ACHN (cell line): ENCODE measurements around the gene GPRC5A.

Experiments used
- DNase-seq: peaks from one replicate; pipeline ENCODE4 v3.0.0-alpha.2; 2015
- in situ Hi-C: cut with HindIII; loops from 2 replicates; pipeline ENCODE4 v1.10.0; 2017; ENCODE audit warnings: low sequenced_read_pairs, low pct_ligation_motif_present, low pct_unique_long_range_greater_than_20kb

Gene GPRC5A

DNA sequence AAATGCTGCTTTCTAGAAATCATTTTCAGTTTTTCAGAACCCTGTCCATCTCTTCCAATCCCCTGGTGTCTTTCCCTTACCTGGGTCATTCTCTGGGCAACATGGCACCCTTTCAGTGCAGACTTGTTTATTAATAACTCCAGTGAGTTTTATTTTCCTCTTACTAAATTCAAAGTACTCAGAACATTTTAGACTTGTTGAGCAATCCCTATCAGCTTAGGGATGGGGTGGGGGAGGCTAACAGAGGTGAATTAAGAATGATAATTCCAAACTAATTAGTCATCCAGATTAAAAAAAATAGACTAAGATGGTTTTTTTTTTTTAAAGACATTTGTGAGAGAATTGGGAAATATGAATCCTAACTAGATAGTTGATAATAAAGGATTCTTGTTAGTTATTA is 10.7 kb downstream of the GPRC5A start:
- peak; percentile 41 for DNase-seq
- in situ Hi-C loops: loop anchor here (25.0 kb wide), 1 partner anchor 310 kb away; no protein-coding TSS in a partner anchor

DNA sequence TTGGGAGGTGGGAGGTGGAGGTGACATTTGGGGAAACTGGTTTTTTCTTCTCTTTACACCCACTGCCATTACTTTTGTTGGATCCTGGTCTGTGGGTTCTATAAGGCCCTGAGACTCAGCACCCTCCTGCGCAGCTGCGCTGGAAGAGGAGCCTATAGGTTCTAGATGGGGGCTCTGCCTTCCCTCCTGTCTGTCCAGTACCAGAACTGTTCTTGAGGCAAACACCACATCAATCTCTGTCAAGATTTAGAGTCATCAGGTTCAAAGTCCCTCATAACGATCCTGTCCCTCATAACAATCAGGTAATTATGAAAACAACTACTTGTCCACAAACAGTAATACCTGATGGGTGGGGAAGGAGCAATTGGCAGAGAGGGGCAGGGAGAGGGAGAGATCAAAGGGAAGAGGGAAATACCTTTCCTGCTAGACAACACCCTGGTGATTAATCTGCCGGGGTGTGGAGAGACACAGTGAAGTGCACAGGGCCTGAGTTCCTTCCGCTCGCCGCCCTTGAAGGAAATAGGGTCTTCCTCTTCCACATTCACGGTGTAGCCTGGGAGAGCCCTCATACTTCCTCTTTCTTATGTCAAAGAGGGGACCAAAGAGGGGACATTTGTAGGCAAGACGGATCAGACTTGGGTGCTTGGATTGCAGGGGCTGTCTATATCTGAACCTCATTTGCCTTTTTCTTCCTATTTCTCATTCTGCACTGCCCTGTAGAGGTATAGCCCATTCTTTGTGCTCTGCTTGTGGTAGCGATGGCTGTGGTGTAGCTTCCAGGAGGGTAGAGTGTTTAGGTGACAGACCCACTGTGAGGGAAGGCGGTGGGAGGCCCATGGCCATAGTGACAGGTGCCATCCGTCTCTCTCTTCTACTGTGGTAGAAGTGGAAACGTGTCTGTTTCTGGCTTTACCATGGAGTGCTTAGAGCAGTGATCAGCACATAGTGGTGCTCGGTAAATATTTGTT is 12.6 kb downstream of the GPRC5A start:
- in situ Hi-C loops: loop anchor here (25.0 kb wide), 1 partner anchor 308 kb away; no protein-coding TSS in a partner anchor

GRCh38 chr12:12907552-12907951 is 16.2 kb downstream of the GPRC5A start:
- in situ Hi-C loops: loop anchor here (25.0 kb wide), 1 partner anchor 305 kb away; no protein-coding TSS in a partner anchor
- DNase-seq: no peak

More for the DNA sequence above, 12.6 kb downstream of the GPRC5A start:
- no peak for DNase-seq

DNA sequence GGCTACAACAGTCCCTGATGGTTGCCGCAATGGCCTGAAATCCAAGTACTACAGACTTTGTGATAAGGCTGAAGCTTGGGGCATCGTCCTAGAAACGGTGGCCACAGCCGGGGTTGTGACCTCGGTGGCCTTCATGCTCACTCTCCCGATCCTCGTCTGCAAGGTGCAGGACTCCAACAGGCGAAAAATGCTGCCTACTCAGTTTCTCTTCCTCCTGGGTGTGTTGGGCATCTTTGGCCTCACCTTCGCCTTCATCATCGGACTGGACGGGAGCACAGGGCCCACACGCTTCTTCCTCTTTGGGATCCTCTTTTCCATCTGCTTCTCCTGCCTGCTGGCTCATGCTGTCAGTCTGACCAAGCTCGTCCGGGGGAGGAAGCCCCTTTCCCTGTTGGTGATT is 16.9 kb downstream of the GPRC5A start:
- in situ Hi-C loops: loop anchor here (25.0 kb wide), 1 partner anchor 304 kb away; no protein-coding TSS in a partner anchor

GRCh38 chr12:12908711-12909110 is 17.3 kb downstream of the GPRC5A start:
- DNase-seq: no peak
- in situ Hi-C loops: loop anchor here (25.0 kb wide), 1 partner anchor 304 kb away; no protein-coding TSS in a partner anchor

More for the DNA sequence above, 16.9 kb downstream of the GPRC5A start:
- no peak for DNase-seq

DNA sequence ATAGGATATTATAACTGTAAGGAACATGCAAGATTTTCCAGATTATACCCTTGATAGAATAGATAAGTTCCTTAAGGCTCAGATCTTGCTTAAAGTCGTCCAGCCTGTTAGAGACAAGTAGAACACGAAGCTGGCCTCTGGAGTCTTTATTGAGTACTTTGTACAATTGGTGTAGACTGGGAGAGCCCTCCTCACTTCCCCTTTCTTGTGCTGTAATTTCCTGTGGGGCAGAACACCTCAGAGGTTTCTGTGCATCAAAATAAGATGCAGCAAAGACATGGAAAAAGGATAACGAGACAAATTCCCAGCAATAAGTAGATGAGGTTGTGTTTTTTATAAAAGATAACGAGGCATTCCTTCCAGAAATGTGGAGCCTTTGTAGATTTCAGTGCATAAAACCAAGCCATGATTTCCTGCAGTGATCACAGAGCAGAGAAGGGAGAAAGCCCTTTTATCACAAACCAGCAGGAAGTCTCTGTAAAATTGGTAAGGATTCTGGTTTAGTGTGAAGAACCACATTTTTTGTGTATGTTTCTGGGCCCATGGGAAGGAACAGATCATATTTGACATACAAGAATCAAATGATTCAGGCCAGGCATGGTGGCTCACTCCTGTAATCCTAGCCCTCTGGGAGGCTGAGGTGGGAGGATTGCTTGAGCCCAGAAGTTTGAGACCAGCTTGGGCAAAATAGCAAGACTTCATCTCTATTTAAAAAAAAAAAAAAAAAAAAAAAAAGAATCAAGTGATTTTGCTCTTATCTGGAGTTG is 18.0 kb downstream of the GPRC5A start:
- in situ Hi-C loops: loop anchor here (25.0 kb wide), 1 partner anchor 303 kb away; no protein-coding TSS in a partner anchor
- DNase-seq: no peak

- no peak for DNase-seq
Measured at GRCh38 chr12:12909995-12910420, 18.6 kb downstream of the GPRC5A start.

GRCh38 chr12:12912711-12913110 is 21.3 kb downstream of the GPRC5A start:
- in situ Hi-C loops: loop anchor here (25.0 kb wide), 1 partner anchor 300 kb away; no protein-coding TSS in a partner anchor
- no peak for DNase-seq

More at GRCh38 chr12:12909995-12910420, 18.6 kb downstream of the GPRC5A start:
- in situ Hi-C loops: loop anchor here (25.0 kb wide), 1 partner anchor 302 kb away; no protein-coding TSS in a partner anchor

DNA sequence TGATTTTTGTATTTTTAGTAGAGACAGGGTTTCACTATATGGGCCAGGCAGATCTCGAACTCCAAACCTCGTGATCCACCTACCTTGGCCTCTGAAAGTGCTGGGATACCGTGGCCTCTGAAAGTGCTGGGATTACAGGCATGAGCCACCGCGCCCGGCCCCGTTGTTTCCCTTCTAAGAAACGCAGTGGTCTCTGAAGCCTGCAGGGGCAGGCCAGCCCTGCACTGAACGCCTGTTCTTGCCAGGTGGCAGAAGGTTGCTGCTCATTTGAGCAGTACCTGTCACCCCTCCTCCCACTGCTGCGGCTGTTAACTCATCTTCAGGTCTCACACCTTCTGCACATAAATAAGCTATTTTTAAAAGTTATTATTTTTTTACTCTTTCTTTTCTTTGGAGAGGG is 24.3 kb downstream of the GPRC5A start:
- DNase-seq: no peak
- in situ Hi-C loops: loop anchor here (25.0 kb wide), 1 partner anchor 297 kb away; no protein-coding TSS in a partner anchor

DNA sequence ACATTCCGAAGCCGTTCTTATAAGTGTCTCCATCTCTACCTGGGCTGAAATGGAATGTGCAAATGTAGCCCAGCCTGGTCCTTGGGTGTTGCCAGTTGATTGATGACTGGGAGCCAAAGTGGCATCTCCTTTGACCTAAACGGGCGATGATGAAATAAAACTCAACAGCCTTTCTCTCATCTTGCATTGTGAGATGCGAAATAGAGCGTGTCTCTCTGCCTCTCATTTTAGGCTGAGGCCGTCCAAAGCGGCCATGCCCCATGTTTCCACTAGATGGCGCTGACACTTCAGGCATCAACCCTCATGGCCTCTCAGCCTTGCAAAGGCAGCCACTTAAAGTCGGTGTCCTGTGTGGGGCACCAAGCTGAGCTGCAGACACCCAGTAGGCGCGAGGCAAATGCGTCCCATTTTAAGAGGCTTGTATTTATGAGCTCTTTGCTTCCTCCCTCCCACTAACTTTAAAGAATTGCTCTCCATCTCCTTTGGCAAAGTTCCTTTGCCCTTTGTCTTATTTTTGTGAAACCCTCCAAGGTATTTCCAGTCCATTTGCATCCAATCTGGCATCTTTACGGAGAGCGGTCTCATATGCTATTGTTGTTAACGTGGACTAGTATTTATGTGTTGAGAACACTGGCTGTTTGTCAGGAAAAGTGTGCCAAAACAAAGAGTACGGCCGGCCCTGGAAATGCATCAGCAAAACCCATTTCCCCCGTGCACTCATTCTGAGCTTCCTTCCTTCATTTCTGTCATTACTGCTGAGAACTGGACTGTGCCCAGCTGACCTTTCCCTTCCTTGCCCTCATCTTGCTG is 25.0 kb downstream of the GPRC5A start:
- peak; percentile 87 for DNase-seq
- in situ Hi-C loops: loop anchor here (25.0 kb wide), 1 partner anchor 296 kb away; no protein-coding TSS in a partner anchor

DNA sequence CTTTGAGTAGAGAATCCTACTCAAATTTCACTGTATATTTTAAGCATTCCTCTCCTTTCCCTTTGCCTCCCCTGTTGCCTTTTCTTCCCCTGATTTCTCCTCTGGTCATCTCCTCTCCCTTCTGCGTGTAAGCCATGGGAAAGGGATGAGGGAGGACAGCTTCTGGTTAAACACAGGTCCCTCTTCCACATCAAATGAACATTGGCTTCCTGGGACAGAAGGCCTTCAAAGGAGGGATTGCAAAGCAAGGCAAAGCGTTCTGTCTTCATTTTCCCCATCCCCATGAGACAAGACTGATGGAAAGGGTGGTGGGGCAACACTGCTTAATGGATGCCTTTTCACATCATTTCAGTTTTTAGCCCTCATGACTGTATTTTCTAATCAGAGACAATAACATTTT is 26.2 kb downstream of the GPRC5A start:
- in situ Hi-C loops: loop anchor here (25.0 kb wide), 1 partner anchor 295 kb away; no protein-coding TSS in a partner anchor
- DNase-seq: no peak

- no peak for DNase-seq
- in situ Hi-C loops: loop anchor here (25.0 kb wide), 1 partner anchor 293 kb away; no protein-coding TSS in a partner anchor
Measured at GRCh38 chr12:12918781-12919389, 27.5 kb downstream of the GPRC5A start.

- no peak for DNase-seq
- in situ Hi-C loops: loop anchor here (25.0 kb wide), 1 partner anchor 292 kb away; no protein-coding TSS in a partner anchor
Measured at GRCh38 chr12:12919666-12920435, 28.5 kb downstream of the GPRC5A start.

- peak; percentile 77 for DNase-seq
- in situ Hi-C loops: loop anchor here (25.0 kb wide), 1 partner anchor 290 kb away; no protein-coding TSS in a partner anchor
Measured at GRCh38 chr12:12922191-12922616, 30.8 kb downstream of the GPRC5A start.

- in situ Hi-C loops: loop anchor here (25.0 kb wide), 1 partner anchor 289 kb away; no protein-coding TSS in a partner anchor
- no peak for DNase-seq
Measured at GRCh38 chr12:12922978-12923377, 31.6 kb downstream of the GPRC5A start.

GRCh38 chr12:12924169-12924568 is 32.8 kb downstream of the GPRC5A start:
- in situ Hi-C loops: loop anchor here (25.0 kb wide), 1 partner anchor 288 kb away; no protein-coding TSS in a partner anchor

More at GRCh38 chr12:12924169-12924568, 32.8 kb downstream of the GPRC5A start:
- DNase-seq: no peak
